ENCODE measurements around the gene TMX4. TPM values are rescaled to one million over a fixed set of nuclear protein-coding genes. Genes with fewer than 3 reads are reported as not detected.

Gene TMX4
- total and polyA plus RNA-seq, 2 of the 8 experiments (the other 6 are each of a cell fraction or from before 2014, with no cell fraction given) = 2.1 to 7.8 TPM

- TF ChIP-seq TAF1 (IDR thresholded peaks at IDR 0.05; ENCODE audit: low read depth, low read length) (no peak), NANOG (IDR thresholded peaks at IDR 0.05; ENCODE audit: insufficient read depth, low read depth, low read length, poor library complexity, severe bottlenecking) (no peak), SUZ12 (IDR thresholded peaks at IDR 0.05; ENCODE audit: low read length) (no peak), KDM1A (IDR thresholded peaks at IDR 0.05; ENCODE audit: borderline replicate concordance, low read length) (no peak)
Measured at GRCh38 chr20:7943891-7944290, 75.7 kb downstream of the TMX4 start (continued).

Measured in H1 (cell line).